Hematopoietic multipotent progenitor cell treated with erythropoietin and hydrocortisone succinate and interleukin-3 and kit ligand, for 15 days (in vitro differentiated cells): ENCODE data around the gene TMA7B.

Experiments
- DNase-seq: peaks from one replicate; pipeline ENCODE4 v3.0.0-alpha.2; 2015; ENCODE audit warnings: low spot score

Gene TMA7B

GRCh38 chr22:39952347-39952746 is 7.8 kb upstream of the TMA7B start:
- DNase-seq, result no peak

GRCh38 chr22:39953101-39953500 is 7.1 kb upstream of the TMA7B start:
- DNase-seq, result no peak

- no peak for DNase-seq
Observed at GRCh38 chr22:39954584-39955055, 5.6 kb upstream of the TMA7B start.

- DNase-seq, result no peak
Observed at GRCh38 chr22:39955675-39956074, 4.5 kb upstream of the TMA7B start.

GRCh38 chr22:39956932-39957664 is 3.1 kb upstream of the TMA7B start:
- DNase-seq, result no peak

GRCh38 chr22:39958009-39958711 is 2.0 kb upstream of the TMA7B start:
- no peak for DNase-seq

GRCh38 chr22:39958949-39959639 is 1.1 kb upstream of the TMA7B start:
- DNase-seq, result peak; percentile 31

GRCh38 chr22:39960791-39961746 is 872 bp downstream of the TMA7B start:
- DNase-seq, result peak; percentile 78

GRCh38 chr22:39962071-39962470 is 1.9 kb downstream of the TMA7B start:
- DNase-seq, result no peak

- peak; percentile 75 for DNase-seq
Observed at GRCh38 chr22:39965748-39966147, 5.6 kb downstream of the TMA7B start.

- no peak for DNase-seq
Observed at GRCh38 chr22:39966470-39966869, 6.3 kb downstream of the TMA7B start.

- peak; percentile 68 for DNase-seq
Observed at GRCh38 chr22:39967103-39967829, 7.1 kb downstream of the TMA7B start.

GRCh38 chr22:39967996-39968972 is 8.1 kb downstream of the TMA7B start:
- DNase-seq, result no peak

GRCh38 chr22:39970742-39971141 is 10.5 kb downstream of the TMA7B start:
- no peak for DNase-seq

GRCh38 chr22:39972641-39973040 is 12.4 kb downstream of the TMA7B start:
- no peak for DNase-seq

GRCh38 chr22:39973656-39974055 is 13.5 kb downstream of the TMA7B start:
- no peak for DNase-seq

GRCh38 chr22:39974065-39974464 is 13.9 kb downstream of the TMA7B start:
- DNase-seq, result no peak

- DNase-seq, result no peak
Observed at GRCh38 chr22:39979048-39979447, 18.9 kb downstream of the TMA7B start.

GRCh38 chr22:39979458-39979857 is 19.3 kb downstream of the TMA7B start:
- DNase-seq, result no peak

GRCh38 chr22:39980596-39980995 is 20.4 kb downstream of the TMA7B start:
- no peak for DNase-seq
